Body of pancreas (tissue), 4 donors: ENCODE results near the gene MTG1. TPM values are rescaled to one million over a fixed set of nuclear protein-coding genes. Genes with fewer than 3 reads are reported as not detected.

ENCODE experiments used
- ATAC-seq: fragments of 150-250 bp; one replicate; pipeline ENCODE4 v1.9.1; 2016
- DNase-seq, 4 donors: peaks; one replicate each; pipeline ENCODE4 v3.0.0-alpha.2; 2019
- H3K27ac ChIP-seq, 4 donors: fragments of 200-600 bp; sonication (generic); 1 replicate in 3 of 4; 2 replicates in 1 of 4; pipeline versions ENCODE4 v1.5.1 to v1.6.1; 2016 to 2019; ENCODE audit warnings: mild to moderate bottlenecking in 1 of 4, mixed read lengths in 1 of 4, moderate library complexity in 1 of 4
- H3K27me3 ChIP-seq, 2 donors: fragments of 200-600 bp; sonication (generic); one replicate each; pipeline ENCODE4 v1.6.0; 2016; ENCODE audit warnings: mild to moderate bottlenecking in 1 of 2
- H3K36me3 ChIP-seq, 2 donors: fragments of 200-600 bp; sonication (generic); replicated peaks in 1 of 2; 2 replicates each; pipeline ENCODE4 v1.5.1; 2016; ENCODE audit warnings: low read depth in 2 of 2; ENCODE audit not compliant: insufficient read depth in 1 of 2
- H3K4me1 ChIP-seq: fragments of 200-600 bp; sonication (generic); one replicate; pipeline ENCODE4 v1.6.0; 2016
- H3K4me3 ChIP-seq, 2 donors: fragments of 200-600 bp; sonication (generic); 1 replicate in 1 of 2; 2 replicates in 1 of 2; pipeline ENCODE4 v1.5.1; 2016 to 2019
- H3K9me3 ChIP-seq, 3 donors: fragments of 200-600 bp; sonication (generic); 1 replicate in 2 of 3; 2 replicates in 1 of 3; pipeline ENCODE4 v1.5.1; 2016
- CTCF ChIP-seq, 7 experiments: fragments of 450-650 bp in 4 of 7; fragments of 200-600 bp in 3 of 7; sonication (generic) in 3 of 7; IDR thresholded peaks; one replicate each; pipeline ENCODE4 v1.5.1; 2016 to 2019; ENCODE audit warnings: antibody characterized with exemption in 7 of 7
- POLR2A ChIP-seq, 3 donors: fragments of 450-650 bp; IDR thresholded peaks; one replicate each; pipeline ENCODE4 v1.6.1; 2016; ENCODE audit warnings: antibody characterized with exemption in 3 of 3, mild to moderate bottlenecking in 2 of 3
- WGBS, 2 donors: methylation state at CpG; one replicate each; pipeline ENCODE4 v1.1.5; 2017; 5-methylcytosine and 5-hydroxymethylcytosine counted together
- intact Hi-C: fragments of 100-400 bp; cut with DNase I; formaldehyde crosslinking; loops from one replicate; pipeline ENCODE4 v1.15.1; 2023
- total RNA-seq, 2 donors: library from RNA; depleted of rRNA; stranded (reverse); fragments of >200 nt; gene quantifications; one replicate each; pipeline ENCODE4 v1.1.0, GENCODE V29; 2016

The MTG1 gene
- total RNA-seq: 10 to 100 TPM; 22.8 to 83.7 TPM

- Histone ChIP-seq H3K4me1 (peaks cover 16% of the 10 kb centered on the region), H3K36me3 (peaks cover 2 to 3% of the 10 kb centered on the region in 2 donors), H3K27me3 (no peaks in the 10 kb centered on the region), H3K4me3 (peak within 1 kb of the TSS; percentile 82 to 94), H3K9me3 (no peaks in the 10 kb centered on the region), H3K27ac (peak within 1 kb of the TSS; percentile 56 to 87 (median 80))
- peak in 5 of 7 experiments; percentile 12 to 65 (median 49) for TF ChIP-seq CTCF (IDR thresholded peaks at IDR 0.05)
- TF ChIP-seq POLR2A (IDR thresholded peaks at IDR 0.05): peak; percentile 62 to 80 (median 79)
- intact Hi-C loops: no loop called here
- 1% methylated on average over 13 to 60 of the region's 69 CpGs for WGBS, 2 donors
- DNase-seq: peak; percentile 95 to 96 (median 96)
- peak; percentile 98 for ATAC-seq
These were observed at the start of gene MTG1 for GRCh38 chr10:133394064-133394663. MTG1 (plus strand) TSS chr10:133394157; CDS start chr10:133394221, 64 bp downstream.

GRCh38 chr10:133344236-133344635 is 49.7 kb upstream of the MTG1 start:
- Histone ChIP-seq H3K4me3 (no peak overlapping the region), H3K27ac (no peak overlapping the region), H3K9me3 (no peaks in the 10 kb centered on the region), H3K4me1 (no peaks in the 10 kb centered on the region), H3K36me3 (no peaks in the 10 kb centered on the region), H3K27me3 (no peaks in the 10 kb centered on the region)
- DNase-seq: no peak
- no peak for TF ChIP-seq POLR2A (IDR thresholded peaks at IDR 0.05)
- TF ChIP-seq CTCF (IDR thresholded peaks at IDR 0.05): no peak
- intact Hi-C loops: no loop called here
- WGBS, 2 donors: 55 to 56% methylated on average over 5 of the region's 5 CpGs
- ATAC-seq: no peak

- no peaks in the 10 kb centered on the region for H3K36me3 ChIP-seq
- no peak for TF ChIP-seq POLR2A (IDR thresholded peaks at IDR 0.05)
- no peak for TF ChIP-seq CTCF (IDR thresholded peaks at IDR 0.05)
- no peak for ATAC-seq
- H3K27ac ChIP-seq: no peak overlapping the region
- no peak for DNase-seq
- no peaks in the 10 kb centered on the region for H3K4me1 ChIP-seq
- intact Hi-C loops: no loop called here
- no peaks in the 10 kb centered on the region for H3K9me3 ChIP-seq
- H3K4me3 ChIP-seq: no peak overlapping the region
- H3K27me3 ChIP-seq: no peaks in the 10 kb centered on the region
- WGBS, 2 donors: 61 to 72% methylated on average over 7 to 11 of the region's 11 CpGs
These were observed 47.5 kb upstream of the MTG1 start for GRCh38 chr10:133346413-133346812.

- DNase-seq (no peak), ATAC-seq (no peak)
- Histone ChIP-seq H3K36me3 (no peaks in the 10 kb centered on the region), H3K4me3 (no peak overlapping the region), H3K27me3 (no peaks in the 10 kb centered on the region), H3K4me1 (no peaks in the 10 kb centered on the region), H3K9me3 (no peaks in the 10 kb centered on the region), H3K27ac (no peak overlapping the region)
- WGBS, 2 donors: 38 to 69% methylated on average over 2 to 16 of the region's 16 CpGs
- no peak for TF ChIP-seq POLR2A (IDR thresholded peaks at IDR 0.05)
- no peak for TF ChIP-seq CTCF (IDR thresholded peaks at IDR 0.05)
- intact Hi-C loops: no loop called here
These were observed 46.0 kb upstream of the MTG1 start for GRCh38 chr10:133347710-133348517.
